Left ventricle myocardium inferior (tissue), 1 donor: Measurements from ENCODE around the gene CLCN5. TPM values are rescaled to one million over a fixed set of nuclear protein-coding genes. Genes with fewer than 3 reads are reported as not detected.

Experiments used
- DNase-seq: peaks from one replicate; pipeline ENCODE4 v3.0.0-alpha.2; 2020
- H3K27ac ChIP-seq: fragments of 200-600 bp; replicated peaks from 2 replicates; pipeline ENCODE4 v1.8.0; 2021
- H3K27me3 ChIP-seq: fragments of 200-600 bp; 2 replicates; pipeline ENCODE4 v1.8.0; 2021; ENCODE audit warnings: low read depth
- H3K36me3 ChIP-seq: fragments of 200-600 bp; 2 replicates; pipeline ENCODE4 v1.8.0; 2021
- H3K4me1 ChIP-seq: fragments of 200-600 bp; 2 replicates; pipeline ENCODE4 v1.8.0; 2021
- H3K4me3 ChIP-seq: fragments of 200-600 bp; 2 replicates; pipeline ENCODE4 v1.8.0; 2021; ENCODE audit warnings: mild to moderate bottlenecking, moderate library complexity
- H3K9me3 ChIP-seq: fragments of 200-600 bp; replicated peaks from 2 replicates; pipeline ENCODE4 v1.8.0; 2021
- intact Hi-C: fragments of 100-400 bp; cut with micrococcal nuclease; formaldehyde crosslinking; loops from one replicate; pipeline ENCODE4 v1.11.0; 2022
- total RNA-seq: library from RNA; stranded (reverse); fragmentation: NEBNext Ultra II Directional; extraction: Animal tissue kit (Norgen Biotek cat#: 25700); gene quantifications from one replicate; pipeline ENCODE4 v1.2.1, GENCODE V29; 2021
- TF ChIP-seq, protein P1 (sequence below): fragments of 200-600 bp; IDR thresholded peaks from 2 replicates; pipeline ENCODE4 v1.8.0; 2021; ENCODE audit warnings: antibody characterized with exemption, mild to moderate bottlenecking, borderline replicate concordance
- donor health status: DM: no; HTN: yes; CAD: no; lungs with severe emphysema.

The CLCN5 gene
- total RNA-seq, 1 donor from 2014 or later, result 1.7 TPM

DNA sequence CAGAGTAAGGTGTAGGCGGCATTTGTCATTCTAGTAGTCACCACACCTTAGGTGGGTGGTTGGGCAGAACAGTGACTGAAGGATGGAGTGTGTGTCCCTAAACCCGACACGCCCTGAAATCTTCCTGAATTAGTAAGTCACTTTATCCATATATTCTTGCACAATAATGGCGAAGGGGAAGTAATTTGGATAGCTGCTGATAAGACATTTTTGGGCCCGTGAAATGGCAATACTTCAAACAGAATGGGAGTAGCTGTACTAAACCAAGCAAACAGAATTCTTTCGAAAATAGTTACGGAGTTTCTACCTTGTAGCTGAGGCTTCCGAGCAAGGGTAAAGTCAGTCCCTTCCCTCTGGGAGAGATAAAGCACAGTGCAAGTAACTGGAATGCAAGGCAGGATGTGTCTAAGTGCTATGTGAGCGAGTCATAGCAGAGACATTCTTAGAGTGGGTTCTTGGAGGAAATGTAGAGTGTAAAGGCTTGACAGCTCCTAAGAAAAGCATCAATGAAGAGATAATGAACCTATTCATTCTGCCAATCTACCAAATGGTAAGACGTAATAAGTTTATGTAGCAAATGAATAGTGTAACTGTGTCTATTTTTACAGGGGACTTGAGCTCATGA is 72.8 kb downstream of the CLCN5 start:
- Histone ChIP-seq H3K4me3 (no peak overlapping the region), H3K27ac (no peak overlapping the region), H3K27me3 (no peaks in the 10 kb centered on the region), H3K4me1 (no peaks in the 10 kb centered on the region), H3K9me3 (no peaks in the 10 kb centered on the region), H3K36me3 (no peaks in the 10 kb centered on the region)
- TF ChIP-seq, protein P1, sequence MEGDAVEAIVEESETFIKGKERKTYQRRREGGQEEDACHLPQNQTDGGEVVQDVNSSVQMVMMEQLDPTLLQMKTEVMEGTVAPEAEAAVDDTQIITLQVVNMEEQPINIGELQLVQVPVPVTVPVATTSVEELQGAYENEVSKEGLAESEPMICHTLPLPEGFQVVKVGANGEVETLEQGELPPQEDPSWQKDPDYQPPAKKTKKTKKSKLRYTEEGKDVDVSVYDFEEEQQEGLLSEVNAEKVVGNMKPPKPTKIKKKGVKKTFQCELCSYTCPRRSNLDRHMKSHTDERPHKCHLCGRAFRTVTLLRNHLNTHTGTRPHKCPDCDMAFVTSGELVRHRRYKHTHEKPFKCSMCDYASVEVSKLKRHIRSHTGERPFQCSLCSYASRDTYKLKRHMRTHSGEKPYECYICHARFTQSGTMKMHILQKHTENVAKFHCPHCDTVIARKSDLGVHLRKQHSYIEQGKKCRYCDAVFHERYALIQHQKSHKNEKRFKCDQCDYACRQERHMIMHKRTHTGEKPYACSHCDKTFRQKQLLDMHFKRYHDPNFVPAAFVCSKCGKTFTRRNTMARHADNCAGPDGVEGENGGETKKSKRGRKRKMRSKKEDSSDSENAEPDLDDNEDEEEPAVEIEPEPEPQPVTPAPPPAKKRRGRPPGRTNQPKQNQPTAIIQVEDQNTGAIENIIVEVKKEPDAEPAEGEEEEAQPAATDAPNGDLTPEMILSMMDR, result no peak
- DNase-seq, result no peak
- intact Hi-C loops, result no loop called here

DNA sequence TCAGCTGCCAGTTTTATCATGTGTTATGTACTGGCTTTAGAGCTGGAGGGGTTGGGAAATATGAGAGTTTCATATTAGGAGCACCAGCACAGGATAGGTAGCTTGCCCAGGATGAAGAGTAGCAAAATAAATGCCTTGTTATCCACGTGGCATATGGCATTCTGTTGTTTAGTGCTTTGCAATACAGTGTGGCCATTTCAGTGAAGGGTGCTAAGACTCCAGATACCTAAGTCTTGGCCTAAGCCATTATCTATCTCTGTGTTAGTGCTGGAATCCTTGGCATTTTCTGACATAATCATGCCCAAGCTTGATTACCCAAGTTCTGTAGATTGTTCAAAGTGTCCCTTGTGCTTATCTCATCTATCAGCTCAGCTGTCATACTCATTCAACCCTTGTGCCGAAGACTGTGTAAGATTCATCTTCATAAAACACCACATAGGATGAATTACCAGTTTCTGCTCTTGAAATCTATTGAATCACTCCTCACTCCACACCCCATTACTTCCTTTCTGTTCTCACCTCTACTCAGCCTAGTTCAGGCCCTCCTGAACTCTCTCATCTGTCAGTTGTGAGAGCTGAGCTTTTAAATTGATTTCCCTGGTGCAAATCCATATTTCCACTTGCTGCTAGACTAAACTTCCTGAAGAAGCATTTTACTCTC is 73.5 kb downstream of the CLCN5 start:
- Histone ChIP-seq H3K27ac (no peak overlapping the region), H3K4me3 (no peak overlapping the region), H3K4me1 (no peaks in the 10 kb centered on the region), H3K36me3 (no peaks in the 10 kb centered on the region), H3K9me3 (no peaks in the 10 kb centered on the region), H3K27me3 (no peaks in the 10 kb centered on the region)
- TF ChIP-seq, protein P1, result no peak
- no peak for DNase-seq
- intact Hi-C loops, result no loop called here

DNA sequence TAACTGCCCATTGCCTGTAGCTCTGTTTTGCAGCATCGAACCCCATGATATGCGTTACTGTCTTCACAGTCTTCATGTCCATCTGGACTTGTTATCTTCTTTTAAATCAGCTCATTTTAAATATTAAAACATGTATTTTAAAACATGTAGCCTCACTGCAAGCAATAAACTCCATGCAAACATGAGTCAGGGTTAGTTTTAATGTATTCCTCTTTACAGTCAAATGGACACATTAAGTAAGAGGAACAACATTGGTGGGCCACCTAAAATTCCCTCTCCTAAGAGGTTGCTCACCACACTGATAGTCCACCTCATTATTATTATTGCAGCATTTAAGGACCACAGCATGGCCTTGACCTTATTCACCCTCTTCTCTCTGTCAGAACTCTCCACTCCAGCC is 74.1 kb downstream of the CLCN5 start:
- intact Hi-C loops, result no loop called here
- no peaks in the 10 kb centered on the region for H3K4me1 ChIP-seq
- no peak overlapping the region for H3K4me3 ChIP-seq
- no peaks in the 10 kb centered on the region for H3K36me3 ChIP-seq
- DNase-seq, result no peak
- TF ChIP-seq, protein P1, result no peak
- H3K9me3 ChIP-seq, result no peaks in the 10 kb centered on the region
- H3K27ac ChIP-seq, result no peak overlapping the region
- H3K27me3 ChIP-seq, result no peaks in the 10 kb centered on the region

DNA sequence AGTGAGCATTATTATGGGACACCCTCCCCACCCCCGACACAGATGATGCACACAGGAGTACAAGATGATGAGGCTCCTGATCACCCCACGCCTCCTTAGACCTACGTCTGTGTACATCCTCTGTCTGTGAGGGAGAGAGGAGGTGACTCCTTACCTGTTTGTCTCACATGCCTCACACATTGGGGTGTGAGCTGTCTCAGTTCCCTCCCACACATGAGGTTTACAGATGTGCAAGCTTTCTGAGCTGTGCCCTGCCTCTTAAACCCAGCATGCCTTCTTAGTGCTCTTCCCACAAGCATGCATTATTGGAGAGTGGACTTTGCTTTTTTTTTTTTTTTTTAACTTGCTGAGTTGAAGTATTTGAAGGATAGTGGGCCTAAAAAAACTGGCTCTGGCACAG is 76.7 kb downstream of the CLCN5 start:
- intact Hi-C loops, result no loop called here
- H3K9me3 ChIP-seq, result no peaks in the 10 kb centered on the region
- no peak overlapping the region for H3K4me3 ChIP-seq
- no peaks in the 10 kb centered on the region for H3K4me1 ChIP-seq
- no peaks in the 10 kb centered on the region for H3K27me3 ChIP-seq
- no peak overlapping the region for H3K27ac ChIP-seq
- H3K36me3 ChIP-seq, result no peaks in the 10 kb centered on the region
- TF ChIP-seq, protein P1, result no peak
- no peak for DNase-seq

DNA sequence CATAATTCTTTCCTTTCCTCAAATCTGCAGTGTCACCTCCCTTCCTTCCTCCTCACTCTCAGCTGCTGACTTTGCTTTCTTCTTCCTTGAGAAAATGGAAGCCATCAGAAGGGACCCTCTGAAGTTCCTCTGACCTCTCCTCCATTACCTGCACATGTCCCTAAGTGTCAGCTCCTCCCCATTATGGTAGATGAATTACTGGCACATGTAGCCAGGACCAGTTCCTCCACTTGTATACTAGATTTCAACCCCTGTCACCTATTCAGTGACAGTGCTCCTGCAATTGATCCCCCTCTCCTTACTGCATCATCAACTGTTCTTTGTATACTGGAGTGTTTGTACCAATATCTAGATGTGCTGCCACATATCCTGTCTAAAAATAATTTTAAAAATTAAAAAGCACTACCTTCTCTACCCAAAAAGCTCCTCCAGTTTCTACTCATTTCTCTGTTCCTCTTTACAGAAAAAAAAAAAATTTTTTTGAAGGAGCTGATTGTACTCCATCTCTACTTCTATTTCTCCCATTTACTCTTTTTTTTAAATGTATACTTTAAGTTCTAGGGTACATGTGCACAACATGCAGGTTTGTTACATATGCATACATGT is 78.6 kb downstream of the CLCN5 start:
- H3K36me3 ChIP-seq, result no peaks in the 10 kb centered on the region
- no peaks in the 10 kb centered on the region for H3K9me3 ChIP-seq
- no peak overlapping the region for H3K27ac ChIP-seq
- intact Hi-C loops, result no loop called here
- H3K27me3 ChIP-seq, result no peaks in the 10 kb centered on the region
- no peaks in the 10 kb centered on the region for H3K4me1 ChIP-seq
- DNase-seq, result no peak
- H3K4me3 ChIP-seq, result no peak overlapping the region
- TF ChIP-seq, protein P1, result no peak
